DOHH2 (cell line): ENCODE measurements around the gene BPIFA3.

Experiments used
- H3F3A ChIP-seq: fragments of 200-600 bp; sonication (generic), shearing (Covaris generic); 2 replicates; pipeline ENCODE4 v1.6.0; 2016; ENCODE audit warnings: antibody characterized with exemption, mild to moderate bottlenecking; ENCODE audit not compliant: control insufficient read depth, insufficient read depth
- H3K27ac ChIP-seq: fragments of 200-600 bp; sonication (generic); 2 replicates; pipeline ENCODE4 v1.5.1; 2014; ENCODE audit warnings: low read depth, mild to moderate bottlenecking, low read length, moderate library complexity
- H3K27me3 ChIP-seq: fragments of 200-600 bp; sonication (generic); 2 replicates; pipeline ENCODE4 v1.6.1; 2014; ENCODE audit warnings: mild to moderate bottlenecking, low read length, mixed read lengths; ENCODE audit not compliant: control insufficient read depth
- H3K36me3 ChIP-seq: fragments of 200-600 bp; sonication (generic); 2 replicates; pipeline ENCODE4 v1.6.1; 2014; ENCODE audit warnings: mild to moderate bottlenecking, low read length, moderate library complexity, mixed read lengths; ENCODE audit not compliant: control insufficient read depth
- H3K4me1 ChIP-seq: fragments of 200-600 bp; sonication (generic); 2 replicates; pipeline ENCODE4 v1.6.1; 2014; ENCODE audit warnings: mild to moderate bottlenecking, low read length, mixed read lengths; ENCODE audit not compliant: control insufficient read depth
- H3K4me2 ChIP-seq: fragments of 200-600 bp; sonication (generic); 2 replicates; pipeline ENCODE4 v1.6.0; 2014; ENCODE audit warnings: mild to moderate bottlenecking, low read length, moderate library complexity
- H3K4me3 ChIP-seq: fragments of 200-600 bp; sonication (generic); 2 replicates; pipeline ENCODE4 v1.5.1; 2014; ENCODE audit warnings: mild to moderate bottlenecking, low read length, mixed read lengths
- H3K79me2 ChIP-seq: fragments of 200-600 bp; sonication (generic); 2 replicates; pipeline ENCODE4 v1.6.1; 2014; ENCODE audit warnings: mild to moderate bottlenecking, low read length, mixed read lengths; ENCODE audit not compliant: control insufficient read depth
- H3K9me2 ChIP-seq: fragments of 200-600 bp; sonication (generic); replicated peaks from 2 replicates; pipeline ENCODE4 v1.6.1; 2014; ENCODE audit warnings: mild to moderate bottlenecking, low read length, mixed read lengths; ENCODE audit not compliant: control insufficient read depth
- H3K9me3 ChIP-seq: fragments of 200-600 bp; sonication (generic); 2 replicates; pipeline ENCODE4 v1.6.1; 2014; ENCODE audit warnings: antibody characterized with exemption, low read length, mixed read lengths; ENCODE audit not compliant: control insufficient read depth, insufficient read depth
- H4K20me1 ChIP-seq: fragments of 200-600 bp; sonication (generic); 2 replicates; pipeline ENCODE4 v1.6.0; 2014; ENCODE audit warnings: low read depth, mild to moderate bottlenecking, antibody characterized with exemption, low read length, moderate library complexity; ENCODE audit not compliant: control insufficient read depth, insufficient read depth
- CTCF ChIP-seq: fragments of 200-600 bp; sonication (generic); IDR thresholded peaks from one replicate; pipeline ENCODE4 v1.5.1; 2014; ENCODE audit warnings: antibody characterized with exemption, mild to moderate bottlenecking, low read depth, low read length; ENCODE audit not compliant: poor library complexity, severe bottlenecking
- EZH2phosphoT487 ChIP-seq: fragments of 200-600 bp; sonication (generic); IDR thresholded peaks from 2 replicates; pipeline ENCODE4 v1.6.1; 2017; ENCODE audit warnings: borderline replicate concordance, mild to moderate bottlenecking, antibody characterized with exemption, low read length, moderate library complexity, mixed read lengths

Gene BPIFA3

GRCh38 chr20:33236351-33236750 is 19.2 kb downstream of the BPIFA3 start:
- TF ChIP-seq EZH2phosphoT487: no peak
- no peak for TF ChIP-seq CTCF
- Histone ChIP-seq H3K27me3 (peaks cover 17% of the 10 kb centered on the region), H3K4me1 (no peaks in the 10 kb centered on the region)

GRCh38 chr20:33237989-33238388 is 20.8 kb downstream of the BPIFA3 start:
- H3K4me1 ChIP-seq: no peaks in the 10 kb centered on the region
- no peaks in the 10 kb centered on the region for H3F3A ChIP-seq
- H3K79me2 ChIP-seq: no peaks in the 10 kb centered on the region
- H3K27me3 ChIP-seq: peaks cover 9% of the 10 kb centered on the region
- H3K36me3 ChIP-seq: no peaks in the 10 kb centered on the region
- no peak overlapping the region for H3K4me2 ChIP-seq
- no peak overlapping the region for H3K27ac ChIP-seq
- H3K4me3 ChIP-seq: no peak overlapping the region
- H3K9me3 ChIP-seq: no peaks in the 10 kb centered on the region
- no peaks in the 10 kb centered on the region for H3K9me2 ChIP-seq
- no peak for TF ChIP-seq EZH2phosphoT487
- no peak for TF ChIP-seq CTCF
- no peaks in the 10 kb centered on the region for H4K20me1 ChIP-seq

More at GRCh38 chr20:33236351-33236750, 19.2 kb downstream of the BPIFA3 start:
- no peak overlapping the region for H3K27ac ChIP-seq
- no peaks in the 10 kb centered on the region for H3K9me3 ChIP-seq
- H3K36me3 ChIP-seq: no peaks in the 10 kb centered on the region
- no peak overlapping the region for H3K4me3 ChIP-seq
- H3K4me2 ChIP-seq: no peak overlapping the region
- H4K20me1 ChIP-seq: no peaks in the 10 kb centered on the region
- H3F3A ChIP-seq: no peaks in the 10 kb centered on the region
- no peaks in the 10 kb centered on the region for H3K9me2 ChIP-seq
- no peaks in the 10 kb centered on the region for H3K79me2 ChIP-seq

GRCh38 chr20:33239418-33239817 is 22.3 kb downstream of the BPIFA3 start:
- H3K4me3 ChIP-seq: no peak overlapping the region
- H3K4me2 ChIP-seq: no peak overlapping the region
- no peaks in the 10 kb centered on the region for H3K4me1 ChIP-seq
- H3F3A ChIP-seq: no peaks in the 10 kb centered on the region
- no peaks in the 10 kb centered on the region for H3K27me3 ChIP-seq
- H3K79me2 ChIP-seq: no peaks in the 10 kb centered on the region
- H3K27ac ChIP-seq: no peak overlapping the region
- H3K36me3 ChIP-seq: no peaks in the 10 kb centered on the region
- H4K20me1 ChIP-seq: no peaks in the 10 kb centered on the region
- no peaks in the 10 kb centered on the region for H3K9me3 ChIP-seq
- no peaks in the 10 kb centered on the region for H3K9me2 ChIP-seq
- TF ChIP-seq CTCF (no peak), EZH2phosphoT487 (no peak)
